Psoas muscle (tissue), 8 donors: ENCODE results near the gene CA9. TPM values are rescaled to one million over a fixed set of nuclear protein-coding genes. Genes with fewer than 3 reads are reported as not detected.

Experiments
- ATAC-seq, 4 donors: fragments of 200-7000 bp; cut with Tn5 transposase; one replicate each; pipeline ENCODE4 v1.9.1; 2020; ENCODE audit warnings: moderate library complexity in 3 of 4, mild to moderate bottlenecking in 2 of 4
- DNase-seq, 2 donors: peaks; one replicate each; pipeline ENCODE4 v3.0.0-alpha.2; 2020
- H3K27ac ChIP-seq: fragments of 200-600 bp; one replicate; pipeline ENCODE4 v1.8.0; 2022
- H3K27me3 ChIP-seq, 3 donors: fragments of 200-600 bp in 1 of 3; one replicate each; pipeline versions ENCODE4 v1.6.1 to v1.8.0; 2013 to 2022; ENCODE audit warnings: low read length in 2 of 3, mild to moderate bottlenecking in 2 of 3, moderate library complexity in 1 of 3; ENCODE audit not compliant: insufficient read depth in 3 of 3
- H3K36me3 ChIP-seq, 2 donors: fragments of 200-600 bp in 1 of 2; one replicate each; pipeline versions ENCODE4 v1.6.1 to v1.8.0; 2013 to 2022; ENCODE audit warnings: low read depth in 1 of 2, mild to moderate bottlenecking in 1 of 2, moderate library complexity in 1 of 2; ENCODE audit not compliant: insufficient read depth in 1 of 2
- H3K4me1 ChIP-seq: fragments of 200-600 bp; one replicate; pipeline ENCODE4 v1.8.0; 2022
- H3K4me3 ChIP-seq: fragments of 200-600 bp; one replicate; pipeline ENCODE4 v1.8.0; 2022; ENCODE audit warnings: mild to moderate bottlenecking
- H3K9me3 ChIP-seq: fragments of 200-600 bp; one replicate; pipeline ENCODE4 v1.8.0; 2022
- WGBS, 3 donors: extraction: QIAGEN DNeasy Blood & Tissue Kit; methylation state at CpG; one replicate each; pipeline versions ENCODE4 v1.1.6 to v1.1.7; 2013; 5-methylcytosine and 5-hydroxymethylcytosine counted together
- intact Hi-C, 2 donors: fragments of 100-400 bp; cut with DNase I; formaldehyde crosslinking; loops; one replicate each; pipeline versions ENCODE4 v1.11.0 to v1.14.2; 2022
- polyA plus RNA-seq, 3 donors: library from polyadenylated mRNA; stranded (reverse); fragments of 200-250 nt; gene quantifications; one replicate each; pipeline ENCODE4 v1.2.3, GENCODE V29; 2013
- total RNA-seq, 4 donors: library from RNA; stranded (reverse); fragmentation: NEBNext Ultra II Directional in 2 of 4; extraction: Animal tissue kit (Norgen Biotek cat#: 25700) in 2 of 4; gene quantifications; one replicate each; pipeline versions ENCODE4 v1.2.1 to v1.2.4, GENCODE V29; 2021 to 2023
- TF ChIP-seq, protein P1 (sequence below): fragments of 200-600 bp; IDR thresholded peaks from one replicate; pipeline ENCODE4 v1.8.0; 2022; ENCODE audit warnings: antibody characterized with exemption
- donor health status: healthy with polysubstance abuse.
- donor health status: DM: no; HTN: no; CAD: no; lungs with moderate emphysema.
- donor health status: Bipolar disorder and iron deficiency.
- donor health status: healthy.
- donor health status: DM: yes; HTN: yes; CAD: no.
- donor health status: DM: no; HTN: no; CAD: no.
- donor health status: DM: no; HTN: no; CAD: no.
- donor health status: DM: yes; HTN: yes; CAD: no.

CA9 gene
- total and polyA plus RNA-seq, 7 donors = 0.03 to 0.49 (median 0.05) TPM; not detected in 4

GRCh38 chr9:35651956-35652828 lies 21.5 kb upstream of the CA9 start:
- Histone ChIP-seq H3K4me1 (no peaks in the 10 kb centered on the region), H3K36me3 (no peaks in the 10 kb centered on the region), H3K27me3 (no peaks in the 10 kb centered on the region), H3K9me3 (no peaks in the 10 kb centered on the region), H3K4me3 (no peak overlapping the region), H3K27ac (no peak overlapping the region)
- 80 to 83% (median 82%) methylated on average over 7 of the region's 7 CpGs for WGBS, 3 donors
- intact Hi-C loops = no loop called here
- DNase-seq (no peak), ATAC-seq (no peak)
- TF ChIP-seq, protein P1, sequence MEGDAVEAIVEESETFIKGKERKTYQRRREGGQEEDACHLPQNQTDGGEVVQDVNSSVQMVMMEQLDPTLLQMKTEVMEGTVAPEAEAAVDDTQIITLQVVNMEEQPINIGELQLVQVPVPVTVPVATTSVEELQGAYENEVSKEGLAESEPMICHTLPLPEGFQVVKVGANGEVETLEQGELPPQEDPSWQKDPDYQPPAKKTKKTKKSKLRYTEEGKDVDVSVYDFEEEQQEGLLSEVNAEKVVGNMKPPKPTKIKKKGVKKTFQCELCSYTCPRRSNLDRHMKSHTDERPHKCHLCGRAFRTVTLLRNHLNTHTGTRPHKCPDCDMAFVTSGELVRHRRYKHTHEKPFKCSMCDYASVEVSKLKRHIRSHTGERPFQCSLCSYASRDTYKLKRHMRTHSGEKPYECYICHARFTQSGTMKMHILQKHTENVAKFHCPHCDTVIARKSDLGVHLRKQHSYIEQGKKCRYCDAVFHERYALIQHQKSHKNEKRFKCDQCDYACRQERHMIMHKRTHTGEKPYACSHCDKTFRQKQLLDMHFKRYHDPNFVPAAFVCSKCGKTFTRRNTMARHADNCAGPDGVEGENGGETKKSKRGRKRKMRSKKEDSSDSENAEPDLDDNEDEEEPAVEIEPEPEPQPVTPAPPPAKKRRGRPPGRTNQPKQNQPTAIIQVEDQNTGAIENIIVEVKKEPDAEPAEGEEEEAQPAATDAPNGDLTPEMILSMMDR = no peak

DNA sequence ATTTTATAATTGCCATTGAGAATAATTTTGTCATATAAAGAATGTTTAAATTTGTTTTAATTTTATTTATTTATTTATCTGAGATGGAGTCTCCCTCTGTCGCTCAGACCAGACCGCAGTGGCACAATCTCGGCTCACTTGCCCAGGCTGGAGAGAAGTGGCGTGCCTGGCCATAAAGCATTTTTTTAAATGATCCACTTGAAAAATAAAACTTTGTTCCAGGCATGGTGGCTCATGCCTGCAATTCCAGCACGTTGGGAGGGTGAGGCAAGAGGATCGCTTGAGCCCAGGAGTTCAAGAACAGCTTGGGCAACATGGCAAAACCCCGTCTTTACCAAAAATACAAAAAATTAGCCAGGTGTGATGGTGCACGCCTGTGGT lies 20.9 kb upstream of the CA9 start:
- no peaks in the 10 kb centered on the region for H3K4me1 ChIP-seq
- TF ChIP-seq, protein P1 = no peak
- no peak overlapping the region for H3K27ac ChIP-seq
- H3K9me3 ChIP-seq = no peaks in the 10 kb centered on the region
- WGBS, 3 donors = 87 to 91% (median 89%) methylated on average over 8 of the region's 8 CpGs
- intact Hi-C loops = no loop called here
- H3K27me3 ChIP-seq = no peaks in the 10 kb centered on the region
- DNase-seq = no peak
- no peak for ATAC-seq
- H3K4me3 ChIP-seq = no peak overlapping the region
- H3K36me3 ChIP-seq = no peaks in the 10 kb centered on the region

GRCh38 chr9:35653611-35654010 lies 20.1 kb upstream of the CA9 start:
- Histone ChIP-seq H3K27ac (no peak overlapping the region), H3K36me3 (no peaks in the 10 kb centered on the region), H3K4me3 (no peak overlapping the region), H3K27me3 (no peaks in the 10 kb centered on the region), H3K4me1 (no peaks in the 10 kb centered on the region), H3K9me3 (no peaks in the 10 kb centered on the region)
- no peak for DNase-seq
- intact Hi-C loops = no loop called here
- TF ChIP-seq, protein P1 = no peak
- WGBS, 3 donors = 85 to 95% (median 91%) methylated on average over 2 of the region's 2 CpGs
- no peak for ATAC-seq

GRCh38 chr9:35656348-35656747 lies 17.4 kb upstream of the CA9 start:
- DNase-seq (no peak), ATAC-seq (no peak)
- H3K9me3 ChIP-seq = no peaks in the 10 kb centered on the region
- intact Hi-C loops = loop anchor here in 1 of 2 donors (2.0 kb wide), 1 partner anchor 48 kb away; no protein-coding TSS in a partner anchor
- H3K4me1 ChIP-seq = peaks cover 25% of the 10 kb centered on the region
- H3K4me3 ChIP-seq = no peak overlapping the region
- H3K27ac ChIP-seq = peak overlapping the region; percentile 100
- no peaks in the 10 kb centered on the region for H3K27me3 ChIP-seq
- TF ChIP-seq, protein P1 = no peak
- peaks cover 0 to 17% of the 10 kb centered on the region in 2 donors for H3K36me3 ChIP-seq
- 76 to 79% (median 76%) methylated on average over 17 of the region's 17 CpGs for WGBS, 3 donors
